K562 (cell line): ENCODE measurements around the gene TMEM141. TPM values are rescaled to one million over a fixed set of nuclear protein-coding genes. Genes with fewer than 3 reads are reported as not detected.

ENCODE experiments used
- ATAC-seq: fragments of 200-7000 bp; cut with Tn5 transposase; 3 replicates; pipeline ENCODE4 v1.9.1; 2020; ENCODE audit warnings: moderate library complexity
- BruUV-seq: library from RNA; stranded (reverse); fragments of 400-500 nt; replicated peaks from 2 replicates; lab custom pipeline; 2021; lab: Mats Ljungman, UMichigan
- CTCF ChIA-PET: fragments of 300-600 bp; formaldehyde crosslinking; extraction: SDS; loops from one replicate; lab custom pipeline; 2021; ENCODE audit warnings: low intra/inter-chr PET ratio; lab: Yijun Ruan, JAX
- POLR2A ChIA-PET: fragments of 300-600, 350-650 bp; sonication (Branson Sonifier 250); formaldehyde crosslinking; extraction: SDS; loops from one replicate; lab custom pipeline; 2021; ENCODE audit warnings: antibody characterized with exemption, inconsistent platforms; lab: Yijun Ruan, JAX
- DNase-seq, 4 experiments: peaks; one replicate each; pipeline versions ENCODE4 v3.0.0 to v3.0.0-alpha.2; 2011 to 2018; ENCODE audit warnings: low spot score in 3 of 4, mixed read lengths in 3 of 4; ENCODE audit errors: extremely low read depth in 1 of 4
- FAIRE-seq: peaks from 2 replicates; lab custom pipeline; 2011; peaks lifted over from hg19 to GRCh38; lab: Jason Lieb, UNC
- H2AFZ ChIP-seq: 2 replicates; pipeline ENCODE4 v1.6.0; 2011; ENCODE audit warnings: low read depth, low read length, control low read depth, inconsistent platforms
- H3K27ac ChIP-seq: fragments of 200-600 bp; 3 replicates; pipeline ENCODE4 v1.8.0; 2011; ENCODE audit warnings: low read depth, mild to moderate bottlenecking, control low read depth, inconsistent platforms, low read length, moderate library complexity, mixed read lengths; ENCODE audit errors: extremely low read depth
- H3K27me3 ChIP-seq, 2 experiments: fragments of 300-600 bp in 1 of 2; 2 replicates in 1 of 2; 3 replicates in 1 of 2; pipeline versions ENCODE4 v1.6.0 to v1.8.0; 2011; ENCODE audit warnings: inconsistent platforms in 2 of 2, low read length in 2 of 2, mild to moderate bottlenecking in 1 of 2, mixed read lengths in 1 of 2, moderate library complexity in 1 of 2; ENCODE audit not compliant: control insufficient read depth in 2 of 2, insufficient read depth in 2 of 2
- H3K36me3 ChIP-seq: fragments of 300-600 bp; 3 replicates; pipeline ENCODE4 v1.8.0; 2011; ENCODE audit warnings: mild to moderate bottlenecking, low read length, inconsistent platforms; ENCODE audit not compliant: control insufficient read depth, insufficient read depth
- H3K4me1 ChIP-seq, 2 experiments: fragments of 200-600 bp in 1 of 2; replicated peaks in 1 of 2; 2 replicates in 1 of 2; 3 replicates in 1 of 2; pipeline versions ENCODE4 v1.5.1 to v1.8.0; 2011; ENCODE audit warnings: inconsistent platforms in 2 of 2, low read length in 2 of 2, mild to moderate bottlenecking in 1 of 2, mixed read lengths in 1 of 2, moderate library complexity in 1 of 2; ENCODE audit not compliant: control insufficient read depth in 2 of 2, insufficient read depth in 2 of 2
- H3K4me2 ChIP-seq: 2 replicates; pipeline ENCODE4 v1.6.1; 2011; ENCODE audit warnings: low read length, control low read depth, inconsistent platforms, mixed read lengths; ENCODE audit not compliant: insufficient read depth
- H3K4me3 ChIP-seq: fragments of 200-600 bp; sonication (generic), shearing (Covaris generic); 2 replicates; pipeline ENCODE4 v1.5.1; 2016; ENCODE audit warnings: control low read depth, inconsistent platforms
- H3K79me2 ChIP-seq: fragments of 200-600 bp; 3 replicates; pipeline ENCODE4 v1.8.0; 2011; ENCODE audit warnings: low read length, inconsistent platforms; ENCODE audit not compliant: control insufficient read depth, insufficient read depth
- H3K9ac ChIP-seq, 2 experiments: 2 replicates each; pipeline versions ENCODE4 v1.6.0 to v1.6.1; 2011; ENCODE audit warnings: low read depth in 2 of 2, low read length in 2 of 2, control low read depth in 1 of 2, inconsistent platforms in 1 of 2, mild to moderate bottlenecking in 1 of 2, mixed read lengths in 1 of 2; ENCODE audit not compliant: insufficient read depth in 1 of 2
- H3K9me1 ChIP-seq: one replicate; pipeline ENCODE4 v1.6.0; 2011; ENCODE audit warnings: inconsistent platforms, mild to moderate bottlenecking, low read length, moderate library complexity; ENCODE audit not compliant: control insufficient read depth, insufficient read depth
- H3K9me3 ChIP-seq: replicated peaks from 2 replicates; pipeline ENCODE4 v1.5.1; 2011; ENCODE audit warnings: low read depth, low read length, inconsistent platforms; ENCODE audit not compliant: control insufficient read depth, insufficient read depth
- H4K20me1 ChIP-seq: replicated peaks from 2 replicates; pipeline ENCODE4 v1.6.1; 2011; ENCODE audit warnings: low read length, inconsistent platforms, mixed read lengths; ENCODE audit not compliant: control insufficient read depth, insufficient read depth
- EZH2 ChIP-seq: IDR thresholded peaks from 2 replicates; pipeline ENCODE4 v1.6.1; 2012; ENCODE audit warnings: low read depth, mild to moderate bottlenecking, inconsistent platforms, low read length, borderline replicate concordance
- MAFK ChIP-seq: IDR thresholded peaks from 2 replicates; pipeline ENCODE4 v1.6.1; 2011; ENCODE audit warnings: low read length, improper control_type of control experiment
- MCM5 ChIP-seq: fragments of 450-650 bp; IDR thresholded peaks from 2 replicates; pipeline ENCODE4 v1.6.1; 2016; ENCODE audit warnings: low read depth
- MTA3 ChIP-seq: fragments of 450-650 bp; formaldehyde crosslinking; IDR thresholded peaks from 2 replicates; pipeline ENCODE4 v1.6.1; 2017; ENCODE audit warnings: mild to moderate bottlenecking, borderline replicate concordance
- MYBL2 ChIP-seq, 2 experiments: fragments of 450-650 bp in 1 of 2; sonication (generic) in 1 of 2; formaldehyde crosslinking in 1 of 2; IDR thresholded peaks; 2 replicates each; pipeline versions ENCODE4 v1.6.1 to v1.8.1; 2017 to 2022; ENCODE audit warnings: borderline replicate concordance in 1 of 2, inconsistent platforms in 1 of 2, low read depth in 1 of 2, mild to moderate bottlenecking in 1 of 2, missing genetic modification reagents in 1 of 2, moderate library complexity in 1 of 2
- NFRKB ChIP-seq: fragments of 450-650 bp; IDR thresholded peaks from 2 replicates; pipeline ENCODE4 v1.6.1; 2016; ENCODE audit warnings: low read depth
- NR2C2 ChIP-seq, 2 experiments: fragments of 200-800 bp in 1 of 2; sonication (Bioruptor generic) in 1 of 2; sonication (generic) in 1 of 2; formaldehyde crosslinking in 1 of 2; IDR thresholded peaks; 2 replicates each; pipeline versions ENCODE4 v1.6.1 to v1.8.0; 2016 to 2022; ENCODE audit warnings: mild to moderate bottlenecking in 1 of 2, missing compliant biosample characterization in 1 of 2, missing genetic modification characterization in 1 of 2, missing genetic modification reagents in 1 of 2
- NR2F6 ChIP-seq: fragments of 450-650 bp; formaldehyde crosslinking; IDR thresholded peaks from 2 replicates; pipeline ENCODE4 v1.4.0; 2020; ENCODE audit warnings: mild to moderate bottlenecking
- RNF2 ChIP-seq: sonication (generic); IDR thresholded peaks from 2 replicates; pipeline ENCODE4 v1.6.1; 2016
- SMARCE1 ChIP-seq: fragments of 450-650 bp; IDR thresholded peaks from 2 replicates; pipeline ENCODE4 v1.7.1; 2016; ENCODE audit warnings: mild to moderate bottlenecking
- SRSF9 ChIP-seq: fragments of 200-400 bp; formaldehyde crosslinking; IDR thresholded peaks from 2 replicates; pipeline ENCODE4 v1.6.1; 2017; ENCODE audit warnings: low read depth, low read length, borderline replicate concordance
- WHSC1 ChIP-seq: IDR thresholded peaks from one replicate; pipeline ENCODE4 v1.6.1; 2012; ENCODE audit warnings: low read length, control low read depth, inconsistent platforms
- ZNF217 ChIP-seq: sonication (generic); formaldehyde crosslinking; IDR thresholded peaks from 2 replicates; pipeline ENCODE4 v1.8.0; 2022; ENCODE audit warnings: mild to moderate bottlenecking, missing genetic modification reagents
- ZNF274 ChIP-seq: IDR thresholded peaks from 2 replicates; pipeline ENCODE4 v1.6.1; 2011; ENCODE audit warnings: low read depth, mild to moderate bottlenecking, low read length, moderate library complexity, borderline replicate concordance
- whole genome bisulfite sequencing: fragments of 100-300 bp; shearing (Covaris generic); methylation state at CpG from one replicate; pipeline ENCODE4 v1.1.6; 2016; ENCODE audit warnings: low coverage, mixed read lengths; ENCODE audit not compliant: insufficient coverage; ENCODE audit errors: missing lambda C conversion rate; 5-methylcytosine and 5-hydroxymethylcytosine counted together
- in situ Hi-C: fragments of 300-500 bp; cut with MboI; formaldehyde crosslinking; loops from 4 replicates; pipeline ENCODE4 v1.15.0; 2018; ENCODE audit warnings: inconsistent platforms, mixed read lengths
- intact Hi-C: fragments of 100-400 bp; cut with micrococcal nuclease; formaldehyde crosslinking; loops from 2 replicates; pipeline ENCODE4 v1.14.2; 2022
- polyA plus RNA-seq, 8 experiments: library from polyadenylated mRNA; depleted of rRNA in 4 of 8; stranded (reverse) in 5 of 8; unstranded in 3 of 8; fragments of >200 nt; fragmentation: Nextera tagmentation in 2 of 8; fragmentation: Illumina TruSeq in 1 of 8; extraction: Ambion mirVana in 2 of 8; extraction: Trizol in 1 of 8; gene quantifications; 2 replicates each; pipeline versions ENCODE4 v1.2.1 to v1.2.3, GENCODE V29; 2011 to 2014; ENCODE audit warnings: inconsistent platforms in 1 of 8, missing spikeins in 1 of 8
- total RNA-seq, 7 experiments: library from RNA; depleted of rRNA in 6 of 7; stranded (reverse); fragments of >200 nt in 6 of 7; fragmentation: Illumina TruSeq in 2 of 7; extraction: Trizol in 2 of 7; gene quantifications; 2 replicates each; pipeline versions ENCODE4 v1.2.1 to v1.2.3, GENCODE V29; 2011 to 2021; ENCODE audit warnings: low replicate concordance in 1 of 7
- TF ChIP-seq, protein P1 (sequence below): IDR thresholded peaks from 2 replicates; pipeline ENCODE4 v1.6.1; 2011; ENCODE audit not compliant: insufficient read length; ENCODE audit errors: extremely low read depth

The TMEM141 gene
- total and polyA plus RNA-seq, 9 of the 15 experiments (the other 6 are each of a cell fraction or from before 2014, with no cell fraction given), result 21.5 to 123 (median 74.8) TPM

- TF ChIP-seq NR2C2 (CRISPR knock-in tag; IDR thresholded peaks at IDR 0.05), result no peak
- no peak for TF ChIP-seq NR2C2 (tag; IDR thresholded peaks at IDR 0.05)
- TF ChIP-seq WHSC1, result no peak
- TF ChIP-seq, all 486 proteins: peak for 0
- Histone ChIP-seq H3K27me3 (no peaks in the 10 kb centered on the region), H3K4me1 (peaks cover 29 to 73% of the 10 kb centered on the region in 2 experiments), H3K27ac (no peak overlapping the region), H4K20me1 (no peaks in the 10 kb centered on the region), H3K4me2 (no peak overlapping the region), H3K9ac (peak overlapping the region in 1 of 2 experiments; percentile 14; a peak in 1 of 4 replicates), H3K36me3 (peaks cover 23% of the 10 kb centered on the region), H3K79me2 (peaks cover 40% of the 10 kb centered on the region), H2AFZ (no peak overlapping the region), H3K9me3 (no peaks in the 10 kb centered on the region), H3K4me3 (no peak overlapping the region), H3K9me1 (no peaks in the 10 kb centered on the region)
- 74% methylated on average over 12 of the region's 12 CpGs for WGBS
- intact Hi-C loops (no loop called here), in situ Hi-C loops (no loop called here)
- FAIRE-seq, result no peak
- no peak for ATAC-seq
- no peak for DNase-seq
- no TSS peak for BruUV-seq
- CTCF ChIA-PET, result no interaction called here
- POLR2A ChIA-PET, result interaction anchor here (0.6 kb wide), 2 partner anchors 132 to 393 kb away, joined by 3 read pairs; no protein-coding TSS in a partner anchor
Measured at GRCh38 chr9:136805207-136805740, 14.1 kb downstream of the TMEM141 start.

DNA sequence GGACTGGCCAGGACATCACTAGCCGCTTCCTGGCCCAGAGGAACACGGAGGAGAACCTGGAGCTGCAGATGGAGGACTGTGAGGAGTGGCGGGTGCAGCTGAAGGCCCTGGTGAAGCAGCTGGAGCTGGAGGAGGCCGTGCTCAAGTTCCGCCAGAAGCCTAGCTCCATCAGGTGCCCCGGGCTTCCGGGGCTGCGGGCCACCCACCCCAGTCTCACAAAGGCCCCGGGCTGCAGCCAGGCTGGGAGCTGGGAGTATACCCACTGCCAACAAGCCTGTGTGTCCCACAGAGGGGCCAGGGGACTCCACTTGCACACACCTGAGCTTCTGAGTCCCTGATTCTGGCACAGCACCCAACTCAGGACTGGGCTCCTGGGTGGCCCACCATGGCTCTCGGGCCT is 14.9 kb downstream of the TMEM141 start:
- no peak for FAIRE-seq
- peaks cover 25 to 65% of the 10 kb centered on the region in 2 experiments for H3K4me1 ChIP-seq
- no peaks in the 10 kb centered on the region for H3K27me3 ChIP-seq
- no peak for ATAC-seq
- H3K4me3 ChIP-seq, result no peak overlapping the region; the same call in 1 of the 2 replicates
- in situ Hi-C loops, result no loop called here
- intact Hi-C loops, result no loop called here
- peaks cover 28% of the 10 kb centered on the region for H3K36me3 ChIP-seq
- CTCF ChIA-PET, result no interaction called here
- WGBS, result 92% methylated on average over 8 of the region's 10 CpGs
- TF ChIP-seq SRSF9, result no peak
- TF ChIP-seq NR2F6 (CRISPR knock-in tag), result no peak
- TF ChIP-seq NFRKB, result no peak
- no peak for TF ChIP-seq MCM5
- TF ChIP-seq MAFK, result no peak
- TF ChIP-seq, protein P1, sequence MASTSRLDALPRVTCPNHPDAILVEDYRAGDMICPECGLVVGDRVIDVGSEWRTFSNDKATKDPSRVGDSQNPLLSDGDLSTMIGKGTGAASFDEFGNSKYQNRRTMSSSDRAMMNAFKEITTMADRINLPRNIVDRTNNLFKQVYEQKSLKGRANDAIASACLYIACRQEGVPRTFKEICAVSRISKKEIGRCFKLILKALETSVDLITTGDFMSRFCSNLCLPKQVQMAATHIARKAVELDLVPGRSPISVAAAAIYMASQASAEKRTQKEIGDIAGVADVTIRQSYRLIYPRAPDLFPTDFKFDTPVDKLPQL, result no peak
- no peak for TF ChIP-seq ZNF217 (CRISPR knock-in tag)
- TF ChIP-seq MTA3, result no peak
- TF ChIP-seq RNF2, result no peak
- TF ChIP-seq SMARCE1, result no peak
- TF ChIP-seq WHSC1, result no peak
- no peak for TF ChIP-seq MYBL2 (IDR thresholded peaks at IDR 0.05; ENCODE audit: low read depth)
- no peak for TF ChIP-seq MYBL2 (CRISPR knock-in tag; IDR thresholded peaks at IDR 0.05; ENCODE audit: borderline replicate concordance)
- no peak for TF ChIP-seq EZH2
- TF ChIP-seq ZNF274, result no peak
- TF ChIP-seq, all 486 proteins: peak for 0
- no peak overlapping the region for H3K27ac ChIP-seq
- no peaks in the 10 kb centered on the region for H3K9me1 ChIP-seq
- no peaks in the 10 kb centered on the region for H4K20me1 ChIP-seq
- peak overlapping the region; percentile 77 to 99; a peak in 3 of 4 replicates for H3K9ac ChIP-seq
- peaks cover 48% of the 10 kb centered on the region for H3K79me2 ChIP-seq
- no peak overlapping the region for H2AFZ ChIP-seq
- DNase-seq, result no peak
- 0 out of 2 replicates have a peak overlapping the region, but pooled peaks have one; percentile 94 for H3K4me2 ChIP-seq
- no TSS peak for BruUV-seq
- no peaks in the 10 kb centered on the region for H3K9me3 ChIP-seq
- POLR2A ChIA-PET, result interaction anchor here (0.6 to 3.6 kb wide), 5 partner anchors 13 to 435 kb away, joined by 3 to 14 read pairs (median 3); partner anchors contain the start of gene TUBB4B
